Measurements from ENCODE around the gene HCFC1R1. TPM values are rescaled to one million over a fixed set of nuclear protein-coding genes. Genes with fewer than 3 reads are reported as not detected.

HCFC1R1 gene
- polyA plus RNA-seq, 1 of the 3 experiments (the other 2 are of a cell fraction): 54.9 TPM

GRCh38 chr16:3027489-3027795 lies 3.7 kb upstream of the HCFC1R1 start:
- Histone ChIP-seq H3K9me3 (no peaks in the 10 kb centered on the region), H3K79me2 (ENCODE audit: insufficient read depth) (no peaks in the 10 kb centered on the region), H3F3A (replicated peaks; ENCODE audit: insufficient read depth) (peaks cover 46% of the 10 kb centered on the region), H4K20me1 (ENCODE audit: insufficient read depth) (peaks cover 12% of the 10 kb centered on the region), H3K9me2 (no peaks in the 10 kb centered on the region), H2AFZ (ENCODE audit: low read depth) (no peak overlapping the region), H3K27ac (ENCODE audit: low read depth in 2 of 2, low read length in 1 of 2) (no peak overlapping the region), H3K4me2 (no peak overlapping the region), H3K9ac (no peak overlapping the region), H3K27me3 (ENCODE audit: insufficient read depth) (peaks cover 8% of the 10 kb centered on the region; the same call in 1 of the 2 replicates), H3K4me1 (ENCODE audit: control insufficient read depth in 1 of 2, insufficient read depth in 2 of 2, low read depth in 1 of 2, low read length in 1 of 2) (peaks cover 8 to 11% of the 10 kb centered on the region in 2 experiments; a peak in 3 of 4 replicates), H3K36me3 (replicated peaks in 1 of 2; ENCODE audit: control insufficient read depth in 1 of 2, insufficient read depth in 2 of 2, low read length in 1 of 2) (peaks cover 11 to 22% of the 10 kb centered on the region in 2 experiments), H3K4me3 (ENCODE audit: low read depth in 2 of 2, low read length in 1 of 2) (no peak overlapping the region)
- WGBS (ENCODE audit: low lambda C conversion rate): 93% methylated on average over 4 of the region's 8 CpGs
- CTCF ChIA-PET: interaction anchor here (1.1 to 9.8 kb wide), 21 partner anchors 7 to 110 kb away, joined by 3 to 141 read pairs (median 6); partner anchors contain the start of genes CLDN6, CLDN9, HCFC1R1 and IL32
- no peak for DNase-seq
- POLR2A ChIA-PET: no interaction called here
- no peak for TF ChIP-seq CHD2 (IDR thresholded peaks at IDR 0.05; ENCODE audit: low read length, partially characterized antibody)
- no peak for TF ChIP-seq NFIC (IDR thresholded peaks at IDR 0.05; ENCODE audit: borderline replicate concordance)
- no peak for TF ChIP-seq TAF1 (IDR thresholded peaks at IDR 0.05; ENCODE audit: borderline replicate concordance, low read depth, low read length)
- no peak for TF ChIP-seq GATA2 (CRISPR knock-in tag; IDR thresholded peaks at IDR 0.05)
- no peak for TF ChIP-seq TEAD4 (IDR thresholded peaks at IDR 0.05; ENCODE audit: borderline replicate concordance, insufficient read depth)
- no peak for TF ChIP-seq SMC3 (IDR thresholded peaks at IDR 0.05; ENCODE audit: low read depth, low read length)
- no peak for TF ChIP-seq ZBTB33 (IDR thresholded peaks at IDR 0.05; ENCODE audit: borderline replicate concordance, low read depth)
- TF ChIP-seq IRF3 (IDR thresholded peaks at IDR 0.05; ENCODE audit: low read depth, low read length): no peak
- TF ChIP-seq USF2 (IDR thresholded peaks at IDR 0.05; ENCODE audit: borderline replicate concordance, low read depth, low read length): no peak

- CTCF ChIA-PET: interaction anchor here (1.1 to 9.8 kb wide), 14 partner anchors 7 to 111 kb away, joined by 3 to 141 read pairs (median 8); partner anchors contain the start of genes CLDN6, HCFC1R1, IL32 and MMP25
These were observed 3.1 kb upstream of the HCFC1R1 start for GRCh38 chr16:3026609-3027488.

More at GRCh38 chr16:3026609-3027488, 3.1 kb upstream of the HCFC1R1 start:
- H3K27me3 ChIP-seq (ENCODE audit: insufficient read depth): peaks cover 3% of the 10 kb centered on the region; the same call in 1 of the 2 replicates
- peaks cover 49% of the 10 kb centered on the region for H3F3A ChIP-seq (replicated peaks; ENCODE audit: insufficient read depth)
- POLR2A ChIA-PET: no interaction called here
- no peak overlapping the region for H2AFZ ChIP-seq (ENCODE audit: low read depth)
- no peak for TF ChIP-seq TEAD4 (IDR thresholded peaks at IDR 0.05; ENCODE audit: borderline replicate concordance, insufficient read depth)
- DNase-seq: no peak
- H3K4me3 ChIP-seq (ENCODE audit: low read depth in 2 of 2, low read length in 1 of 2): no peak overlapping the region
- H3K36me3 ChIP-seq (replicated peaks in 1 of 2; ENCODE audit: control insufficient read depth in 1 of 2, insufficient read depth in 2 of 2, low read length in 1 of 2): peaks cover 14 to 22% of the 10 kb centered on the region in 2 experiments
- peaks cover 8 to 17% of the 10 kb centered on the region in 2 experiments; a peak in 3 of 4 replicates for H3K4me1 ChIP-seq (ENCODE audit: control insufficient read depth in 1 of 2, insufficient read depth in 2 of 2, low read depth in 1 of 2, low read length in 1 of 2)
- H3K9ac ChIP-seq: no peak overlapping the region
- H3K9me3 ChIP-seq: no peaks in the 10 kb centered on the region
- WGBS (ENCODE audit: low lambda C conversion rate): 93% methylated on average over 20 of the region's 24 CpGs
- no peaks in the 10 kb centered on the region for H3K9me2 ChIP-seq
- no peaks in the 10 kb centered on the region for H3K79me2 ChIP-seq (ENCODE audit: insufficient read depth)
- H3K4me2 ChIP-seq: no peak overlapping the region
- H3K27ac ChIP-seq (ENCODE audit: low read depth in 2 of 2, low read length in 1 of 2): no peak overlapping the region
- H4K20me1 ChIP-seq (ENCODE audit: insufficient read depth): peaks cover 12% of the 10 kb centered on the region
